Measurements from ENCODE around the gene SENP6. TPM values are rescaled to one million over a fixed set of nuclear protein-coding genes. Genes with fewer than 3 reads are reported as not detected.

The SENP6 gene
- total and polyA plus RNA-seq, 2 experiments from 2014 or later = 56.4 to 104 TPM

DNA sequence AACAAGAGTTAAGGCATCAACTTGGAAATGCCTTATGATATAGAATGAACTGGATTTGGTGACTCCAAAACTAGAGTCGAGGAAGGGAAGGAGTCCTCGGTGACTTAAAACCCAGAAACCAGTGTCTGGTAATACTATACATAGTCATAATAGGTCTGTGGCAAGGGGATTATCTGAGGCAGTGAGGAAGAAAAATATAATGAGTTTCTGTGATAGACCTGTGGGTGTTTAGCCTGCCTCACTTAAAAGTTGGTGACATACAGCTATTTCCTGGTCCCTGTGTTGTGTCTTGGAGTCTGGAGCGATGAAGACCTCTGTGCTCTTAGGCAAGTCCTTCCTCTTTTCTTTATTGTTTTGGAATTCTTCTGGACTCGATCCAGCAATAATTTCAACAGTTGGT lies 142.3 kb downstream of the SENP6 start:
- Histone ChIP-seq H3K4me1 (ENCODE audit: low read depth) (peaks cover 3% of the 10 kb centered on the region), H3K36me3 (no peaks in the 10 kb centered on the region), H3K4me3 (no peak overlapping the region), H3K9me3 (ENCODE audit: low read depth) (no peaks in the 10 kb centered on the region), H3K27me3 (no peaks in the 10 kb centered on the region), H3K27ac (no peak overlapping the region)
- no peak for DNase-seq (ENCODE audit: low read depth in 1 of 2, low spot score in 1 of 2)
- TF ChIP-seq, protein P1, sequence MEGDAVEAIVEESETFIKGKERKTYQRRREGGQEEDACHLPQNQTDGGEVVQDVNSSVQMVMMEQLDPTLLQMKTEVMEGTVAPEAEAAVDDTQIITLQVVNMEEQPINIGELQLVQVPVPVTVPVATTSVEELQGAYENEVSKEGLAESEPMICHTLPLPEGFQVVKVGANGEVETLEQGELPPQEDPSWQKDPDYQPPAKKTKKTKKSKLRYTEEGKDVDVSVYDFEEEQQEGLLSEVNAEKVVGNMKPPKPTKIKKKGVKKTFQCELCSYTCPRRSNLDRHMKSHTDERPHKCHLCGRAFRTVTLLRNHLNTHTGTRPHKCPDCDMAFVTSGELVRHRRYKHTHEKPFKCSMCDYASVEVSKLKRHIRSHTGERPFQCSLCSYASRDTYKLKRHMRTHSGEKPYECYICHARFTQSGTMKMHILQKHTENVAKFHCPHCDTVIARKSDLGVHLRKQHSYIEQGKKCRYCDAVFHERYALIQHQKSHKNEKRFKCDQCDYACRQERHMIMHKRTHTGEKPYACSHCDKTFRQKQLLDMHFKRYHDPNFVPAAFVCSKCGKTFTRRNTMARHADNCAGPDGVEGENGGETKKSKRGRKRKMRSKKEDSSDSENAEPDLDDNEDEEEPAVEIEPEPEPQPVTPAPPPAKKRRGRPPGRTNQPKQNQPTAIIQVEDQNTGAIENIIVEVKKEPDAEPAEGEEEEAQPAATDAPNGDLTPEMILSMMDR (IDR thresholded peaks at IDR 0.05; ENCODE audit: low read depth, low read length) = no peak

DNA sequence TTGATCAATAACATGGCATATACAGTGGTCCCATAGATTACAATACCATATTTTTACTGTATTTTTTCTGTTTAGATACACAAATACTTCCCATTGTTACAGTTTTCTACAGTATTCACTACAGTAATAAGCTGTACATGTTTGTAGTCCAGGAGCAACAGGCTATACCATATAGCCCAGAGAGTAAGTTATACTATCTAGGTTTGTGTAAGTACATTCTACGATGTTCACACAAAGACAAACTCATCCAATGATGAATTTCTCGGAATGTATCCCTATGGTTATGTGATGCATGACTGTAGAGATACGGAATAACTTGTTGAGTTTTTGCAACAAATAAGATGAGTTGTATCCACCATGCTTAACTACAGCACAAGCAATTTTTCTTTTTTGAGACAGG lies 143.7 kb downstream of the SENP6 start:
- no peak for DNase-seq (ENCODE audit: low read depth in 1 of 2, low spot score in 1 of 2)
- TF ChIP-seq, protein P1 (IDR thresholded peaks at IDR 0.05; ENCODE audit: low read depth, low read length) = no peak
- no peak overlapping the region for H3K27ac ChIP-seq
- H3K9me3 ChIP-seq (ENCODE audit: low read depth) = no peaks in the 10 kb centered on the region
- peaks cover 3% of the 10 kb centered on the region for H3K4me1 ChIP-seq (ENCODE audit: low read depth)
- H3K4me3 ChIP-seq = no peak overlapping the region
- H3K27me3 ChIP-seq = no peaks in the 10 kb centered on the region
- no peaks in the 10 kb centered on the region for H3K36me3 ChIP-seq

DNA sequence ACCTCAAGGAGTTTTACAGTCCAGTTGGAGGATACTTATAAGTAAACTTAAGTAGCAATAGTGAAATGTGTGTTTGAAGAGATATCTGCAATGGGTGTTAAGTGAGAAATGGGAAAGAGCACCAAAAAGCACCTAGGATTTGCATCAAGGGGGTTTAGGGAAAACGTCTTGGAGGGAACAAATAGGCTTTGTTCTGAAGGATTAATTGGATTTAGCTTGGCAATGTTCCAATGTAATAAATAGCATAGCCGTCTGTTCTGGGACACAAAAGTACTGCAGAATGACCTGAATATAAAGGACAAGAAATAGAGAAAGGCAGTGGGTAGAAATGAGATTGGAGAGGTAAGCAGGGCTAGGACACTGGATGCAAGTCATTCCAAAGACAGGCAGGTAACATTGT lies 144.5 kb downstream of the SENP6 start:
- no peak for DNase-seq (ENCODE audit: low read depth in 1 of 2, low spot score in 1 of 2)
- TF ChIP-seq, protein P1 (IDR thresholded peaks at IDR 0.05; ENCODE audit: low read depth, low read length) = no peak
- H3K36me3 ChIP-seq = no peaks in the 10 kb centered on the region

DNA sequence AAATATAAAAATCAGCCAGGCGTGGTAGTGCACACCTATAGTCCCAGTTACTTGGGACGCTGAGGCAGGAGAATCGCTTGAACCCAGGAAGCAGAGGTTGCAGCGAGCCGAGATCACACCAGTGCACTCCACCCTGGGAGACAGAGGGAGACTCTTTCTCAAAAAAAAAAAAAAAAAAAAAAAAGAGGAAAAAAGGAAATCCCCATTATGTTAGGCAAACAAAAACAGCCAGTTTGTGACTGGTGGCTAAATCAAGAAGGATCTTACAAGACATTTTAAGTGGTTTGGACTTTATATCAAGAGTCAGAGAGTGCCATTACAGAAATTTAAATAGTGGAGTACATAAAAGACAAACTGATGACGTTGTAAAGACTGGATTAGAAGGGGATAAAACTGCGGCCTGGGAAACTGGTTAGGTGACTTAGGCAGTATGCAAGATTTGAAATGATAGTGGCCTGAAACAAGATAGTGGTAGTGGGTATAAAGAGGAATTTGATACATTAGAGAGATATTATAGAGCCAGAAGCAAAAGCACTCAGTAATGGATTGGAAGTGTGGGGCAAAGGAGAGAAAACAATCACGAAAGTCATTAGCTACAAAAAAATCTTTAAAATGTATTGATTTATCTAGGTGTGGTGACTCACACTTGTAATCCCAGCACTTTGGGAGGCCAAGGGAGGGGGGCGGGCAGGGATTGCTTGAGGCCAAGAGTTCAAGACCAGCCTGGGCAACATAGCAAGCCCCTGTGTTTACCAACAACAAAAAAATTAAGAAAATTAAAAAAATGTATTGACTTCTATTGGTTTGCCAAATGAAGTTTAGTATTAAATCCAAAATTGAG lies 145.7 kb downstream of the SENP6 start:
- H3K36me3 ChIP-seq = no peaks in the 10 kb centered on the region
- peaks cover 6% of the 10 kb centered on the region for H3K4me1 ChIP-seq (ENCODE audit: low read depth)
- H3K27ac ChIP-seq = no peak overlapping the region
- TF ChIP-seq, protein P1 (IDR thresholded peaks at IDR 0.05; ENCODE audit: low read depth, low read length) = no peak
- H3K4me3 ChIP-seq = no peak overlapping the region
- H3K9me3 ChIP-seq (ENCODE audit: low read depth) = no peaks in the 10 kb centered on the region
- no peaks in the 10 kb centered on the region for H3K27me3 ChIP-seq
- no peak for DNase-seq (ENCODE audit: low read depth in 1 of 2, low spot score in 1 of 2)

More for the DNA sequence above, 144.5 kb downstream of the SENP6 start:
- H3K4me3 ChIP-seq = no peak overlapping the region
- no peak overlapping the region for H3K27ac ChIP-seq
- no peaks in the 10 kb centered on the region for H3K27me3 ChIP-seq
- peaks cover 3% of the 10 kb centered on the region for H3K4me1 ChIP-seq (ENCODE audit: low read depth)
- no peaks in the 10 kb centered on the region for H3K9me3 ChIP-seq (ENCODE audit: low read depth)

DNA sequence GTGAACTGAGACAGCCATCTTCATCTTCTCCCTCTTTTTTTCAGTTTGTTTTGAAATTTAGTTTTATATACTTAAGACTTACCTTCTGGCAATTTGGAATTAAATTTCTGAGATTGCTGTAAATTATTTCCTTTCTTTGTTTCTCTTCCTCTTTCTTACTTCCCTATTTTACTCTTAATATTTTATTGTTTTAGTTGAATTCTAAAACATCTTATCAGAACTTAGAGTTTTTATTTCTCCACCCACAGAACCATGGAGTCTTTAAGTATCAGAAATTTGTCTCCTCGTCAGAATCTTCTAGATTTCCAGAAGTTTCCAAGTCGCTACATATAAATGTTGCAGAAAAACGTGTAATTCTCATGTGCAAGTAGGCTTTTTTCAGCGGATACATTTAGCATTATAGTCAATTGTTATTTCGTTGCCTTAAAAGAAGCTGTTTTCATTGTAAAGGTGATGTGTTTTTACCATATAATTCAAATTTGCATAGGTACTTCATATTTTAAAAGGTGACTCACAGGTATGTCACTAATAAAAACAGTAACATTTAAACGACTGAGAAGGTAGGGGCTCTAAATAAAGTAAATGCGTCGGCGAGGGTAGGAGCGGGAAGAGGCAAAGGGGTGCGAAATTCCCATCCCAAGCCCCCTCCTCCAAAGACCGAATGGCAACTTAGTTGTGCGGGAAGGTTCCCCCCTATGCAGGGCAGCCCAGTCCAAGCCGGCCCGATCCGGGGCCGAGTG lies 146.5 kb downstream of the SENP6 start:
- TF ChIP-seq, protein P1 (IDR thresholded peaks at IDR 0.05; ENCODE audit: low read depth, low read length) = no peak
- H3K4me1 ChIP-seq (ENCODE audit: low read depth) = peaks cover 6% of the 10 kb centered on the region
- peak overlapping the region; percentile 94 for H3K27ac ChIP-seq
- no peaks in the 10 kb centered on the region for H3K27me3 ChIP-seq
- no peaks in the 10 kb centered on the region for H3K9me3 ChIP-seq (ENCODE audit: low read depth)
- no peak for DNase-seq (ENCODE audit: low read depth in 1 of 2, low spot score in 1 of 2)
- peak overlapping the region; percentile 94 for H3K4me3 ChIP-seq
- no peaks in the 10 kb centered on the region for H3K36me3 ChIP-seq
